ENCODE measurements around the gene INCENP. TPM values are rescaled to one million over a fixed set of nuclear protein-coding genes. Genes with fewer than 3 reads are reported as not detected.

INCENP gene
- total RNA-seq, 1 donor = 39.3 TPM

GRCh38 chr11:62108971-62109404, 14.8 kb upstream of the INCENP start:
- DNase-seq (ENCODE audit: low read depth) = peak; percentile 43
- no peak overlapping the region for H3K4me3 ChIP-seq (ENCODE audit: low read depth, low read length)
- TF ChIP-seq CTCF (IDR thresholded peaks at IDR 0.05; ENCODE audit: insufficient read depth, low read depth, low read length) = no peak

- no peak for DNase-seq (ENCODE audit: low read depth)
- TF ChIP-seq CTCF (IDR thresholded peaks at IDR 0.05; ENCODE audit: insufficient read depth, low read depth, low read length) = no peak
- H3K4me3 ChIP-seq (ENCODE audit: low read depth, low read length) = no peak overlapping the region
These were observed 8.6 kb upstream of the INCENP start for GRCh38 chr11:62115085-62115694.

GRCh38 chr11:62116451-62116850, 7.4 kb upstream of the INCENP start:
- no peak overlapping the region for H3K4me3 ChIP-seq (ENCODE audit: low read depth, low read length)
- DNase-seq (ENCODE audit: low read depth) = no peak
- TF ChIP-seq CTCF (IDR thresholded peaks at IDR 0.05; ENCODE audit: insufficient read depth, low read depth, low read length) = no peak

GRCh38 chr11:62119569-62119968, 4.2 kb upstream of the INCENP start:
- no peak overlapping the region for H3K4me3 ChIP-seq (ENCODE audit: low read depth, low read length)
- no peak for DNase-seq (ENCODE audit: low read depth)
- no peak for TF ChIP-seq CTCF (IDR thresholded peaks at IDR 0.05; ENCODE audit: insufficient read depth, low read depth, low read length)

GRCh38 chr11:62120001-62120400, 3.8 kb upstream of the INCENP start:
- no peak for DNase-seq (ENCODE audit: low read depth)
- TF ChIP-seq CTCF (IDR thresholded peaks at IDR 0.05; ENCODE audit: insufficient read depth, low read depth, low read length) = no peak
- no peak overlapping the region for H3K4me3 ChIP-seq (ENCODE audit: low read depth, low read length)

GRCh38 chr11:62120431-62120830, 3.4 kb upstream of the INCENP start:
- TF ChIP-seq CTCF (IDR thresholded peaks at IDR 0.05; ENCODE audit: insufficient read depth, low read depth, low read length) = no peak
- DNase-seq (ENCODE audit: low read depth) = no peak
- no peak overlapping the region for H3K4me3 ChIP-seq (ENCODE audit: low read depth, low read length)

- H3K4me3 ChIP-seq (ENCODE audit: low read depth, low read length) = no peak overlapping the region
- TF ChIP-seq CTCF (IDR thresholded peaks at IDR 0.05; ENCODE audit: insufficient read depth, low read depth, low read length) = peak; percentile 41
- DNase-seq (ENCODE audit: low read depth) = no peak
These were observed 1.7 kb upstream of the INCENP start for GRCh38 chr11:62122076-62122475.
